Measurements from ENCODE around the gene KRTAP5-9. TPM values are rescaled to one million over a fixed set of nuclear protein-coding genes. Genes with fewer than 3 reads are reported as not detected.
"Not testable (repeated sequence)": the region's sequence is repeated elsewhere in the genome, so short reads cannot be mapped to it uniquely, and the experiment has no call there.

The KRTAP5-9 gene
- not detected in 2 replicates for total RNA-seq (2014; rRNA removed; shearing (Covaris generic))

GRCh38 chr11:71548120-71548519, at the start of gene KRTAP5-9:
Gene KRTAP5-9, plus strand, starts transcription at chr11:71548420. Its CDS starts 238 bp downstream, at chr11:71548658.
- DNase-seq (ENCODE audit: low spot score): no peak

GRCh38 chr11:71499125-71499524, 49.1 kb upstream of the KRTAP5-9 start:
- DNase-seq (ENCODE audit: low spot score): no peak

- DNase-seq (ENCODE audit: low spot score): no peak
These were observed 48.7 kb upstream of the KRTAP5-9 start for GRCh38 chr11:71499546-71499945.

- no peak for DNase-seq (ENCODE audit: low spot score)
These were observed 47.6 kb upstream of the KRTAP5-9 start for GRCh38 chr11:71500601-71501021.

- no peak for DNase-seq (ENCODE audit: low spot score)
These were observed 46.9 kb upstream of the KRTAP5-9 start for GRCh38 chr11:71501071-71501985.

GRCh38 chr11:71502026-71502425, 46.2 kb upstream of the KRTAP5-9 start:
- DNase-seq (ENCODE audit: low spot score): no peak

- DNase-seq (ENCODE audit: low spot score): no peak
These were observed 45.3 kb upstream of the KRTAP5-9 start for GRCh38 chr11:71502871-71503435.

GRCh38 chr11:71504531-71504930, 43.7 kb upstream of the KRTAP5-9 start:
- DNase-seq (ENCODE audit: low spot score): no peak

- no peak for DNase-seq (ENCODE audit: low spot score)
These were observed 43.2 kb upstream of the KRTAP5-9 start for GRCh38 chr11:71505001-71505400.

GRCh38 chr11:71505781-71506180, 42.4 kb upstream of the KRTAP5-9 start:
- no peak for DNase-seq (ENCODE audit: low spot score)

- no peak for DNase-seq (ENCODE audit: low spot score)
These were observed 41.1 kb upstream of the KRTAP5-9 start for GRCh38 chr11:71507102-71507501.

- no peak for DNase-seq (ENCODE audit: low spot score)
These were observed 29.4 kb upstream of the KRTAP5-9 start for GRCh38 chr11:71518506-71519471.

- no peak for DNase-seq (ENCODE audit: low spot score)
These were observed 28.7 kb upstream of the KRTAP5-9 start for GRCh38 chr11:71519546-71519945.

GRCh38 chr11:71525188-71525937, 22.9 kb upstream of the KRTAP5-9 start:
- no peak for DNase-seq (ENCODE audit: low spot score)

- DNase-seq (ENCODE audit: low spot score): no peak
These were observed 22.2 kb upstream of the KRTAP5-9 start for GRCh38 chr11:71525938-71526495.

- not testable (repeated sequence) for DNase-seq (ENCODE audit: low spot score)
These were observed 21.2 kb upstream of the KRTAP5-9 start, which contains the start of gene KRTAP5-7 for GRCh38 chr11:71526796-71527575. Gene KRTAP5-7, plus strand, starts transcription at chr11:71527267. Its CDS starts 34 bp downstream, at chr11:71527301.

GRCh38 chr11:71527576-71528210, 20.5 kb upstream of the KRTAP5-9 start:
- no peak for DNase-seq (ENCODE audit: low spot score)

GRCh38 chr11:71530602-71531001, 17.6 kb upstream of the KRTAP5-9 start:
- DNase-seq (ENCODE audit: low spot score): no peak

- no peak for DNase-seq (ENCODE audit: low spot score)
These were observed 16.1 kb upstream of the KRTAP5-9 start for GRCh38 chr11:71532036-71532610.
